ENCODE data around the gene GYPA.
"Not testable (repeated sequence)": the region's sequence is repeated elsewhere in the genome, so short reads cannot be mapped to it uniquely, and the experiment has no call there.

DNA sequence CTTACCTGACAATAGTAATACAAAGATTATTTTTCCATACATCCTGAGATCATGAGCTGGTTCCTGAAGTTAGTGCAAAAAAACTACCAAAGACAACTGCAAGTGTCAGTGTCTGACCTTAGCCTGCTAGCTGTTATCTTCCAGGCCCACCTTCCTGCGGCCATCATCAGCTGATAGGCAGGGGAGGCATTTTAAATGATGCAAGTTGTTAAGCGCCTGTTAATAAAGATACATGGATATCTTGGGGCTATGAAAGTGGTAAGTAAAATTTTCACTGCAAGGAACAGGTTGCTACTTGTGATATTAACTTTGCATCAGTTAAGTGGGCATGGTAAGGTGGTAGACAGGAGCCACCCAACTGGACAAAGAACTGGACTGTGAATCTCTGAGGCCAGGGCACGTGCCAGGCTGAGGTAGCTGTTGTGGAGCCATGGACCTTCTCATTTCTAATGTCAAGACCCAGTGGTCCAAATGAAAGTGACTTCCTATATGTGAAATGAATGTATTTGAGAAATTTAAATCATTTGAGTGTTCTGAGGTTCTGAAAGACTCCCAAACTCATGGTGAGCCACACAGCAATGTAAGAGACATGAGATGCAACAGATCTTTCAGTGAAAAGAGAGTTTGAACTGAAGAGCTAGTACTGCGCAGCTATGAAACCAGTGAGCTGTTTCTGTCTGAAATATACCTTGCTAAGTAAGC lies at the start of gene GYPA:
- TF ChIP-seq BCL11A (tag by site-specific recombination; IDR thresholded peaks at IDR 0.05; ENCODE audit: low read depth); ZNF121 (tag by site-specific recombination; IDR thresholded peaks at IDR 0.05); ZNF549 (tag by site-specific recombination; IDR thresholded peaks at IDR 0.05); ZNF530 (tag by site-specific recombination; IDR thresholded peaks at IDR 0.05; ENCODE audit: low read depth): not testable (repeated sequence)
- TF ChIP-seq, protein P1, sequence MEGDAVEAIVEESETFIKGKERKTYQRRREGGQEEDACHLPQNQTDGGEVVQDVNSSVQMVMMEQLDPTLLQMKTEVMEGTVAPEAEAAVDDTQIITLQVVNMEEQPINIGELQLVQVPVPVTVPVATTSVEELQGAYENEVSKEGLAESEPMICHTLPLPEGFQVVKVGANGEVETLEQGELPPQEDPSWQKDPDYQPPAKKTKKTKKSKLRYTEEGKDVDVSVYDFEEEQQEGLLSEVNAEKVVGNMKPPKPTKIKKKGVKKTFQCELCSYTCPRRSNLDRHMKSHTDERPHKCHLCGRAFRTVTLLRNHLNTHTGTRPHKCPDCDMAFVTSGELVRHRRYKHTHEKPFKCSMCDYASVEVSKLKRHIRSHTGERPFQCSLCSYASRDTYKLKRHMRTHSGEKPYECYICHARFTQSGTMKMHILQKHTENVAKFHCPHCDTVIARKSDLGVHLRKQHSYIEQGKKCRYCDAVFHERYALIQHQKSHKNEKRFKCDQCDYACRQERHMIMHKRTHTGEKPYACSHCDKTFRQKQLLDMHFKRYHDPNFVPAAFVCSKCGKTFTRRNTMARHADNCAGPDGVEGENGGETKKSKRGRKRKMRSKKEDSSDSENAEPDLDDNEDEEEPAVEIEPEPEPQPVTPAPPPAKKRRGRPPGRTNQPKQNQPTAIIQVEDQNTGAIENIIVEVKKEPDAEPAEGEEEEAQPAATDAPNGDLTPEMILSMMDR (tag by site-specific recombination; IDR thresholded peaks at IDR 0.05), result not testable (repeated sequence)
